Nephron progenitor cell (in vitro differentiated cells): ENCODE results near the gene LRP1.

Experiments used
- DNase-seq: peaks from one replicate; pipeline ENCODE4 v3.0.0; 2021
- H3K27ac Mint-ChIP-seq: 2 replicates; pipeline ENCODE4 v1.8.0; 2021; ENCODE audit warnings: mild to moderate bottlenecking, moderate library complexity, mixed read lengths
- H3K27me3 Mint-ChIP-seq: 2 replicates; pipeline ENCODE4 v1.8.0; 2021; ENCODE audit warnings: mild to moderate bottlenecking, low read depth, mixed read lengths; ENCODE audit not compliant: poor library complexity
- H3K36me3 Mint-ChIP-seq: 2 replicates; pipeline ENCODE4 v1.8.0; 2021; ENCODE audit warnings: low read depth, mixed read lengths
- H3K4me1 Mint-ChIP-seq: 2 replicates; pipeline ENCODE4 v1.8.0; 2021; ENCODE audit warnings: mixed read lengths
- H3K4me3 Mint-ChIP-seq: 2 replicates; pipeline ENCODE4 v1.8.0; 2021; ENCODE audit warnings: mild to moderate bottlenecking, moderate library complexity, mixed read lengths
- H3K9me3 Mint-ChIP-seq: 2 replicates; pipeline ENCODE4 v1.8.0; 2021; ENCODE audit warnings: mild to moderate bottlenecking, moderate library complexity, mixed read lengths
- TF ChIP-seq, protein P1 (sequence below): fragments of 200-600 bp; sonication (generic); IDR thresholded peaks from 2 replicates; pipeline ENCODE4 v1.5.0; 2021; ENCODE audit warnings: antibody characterized with exemption

LRP1 gene

DNA sequence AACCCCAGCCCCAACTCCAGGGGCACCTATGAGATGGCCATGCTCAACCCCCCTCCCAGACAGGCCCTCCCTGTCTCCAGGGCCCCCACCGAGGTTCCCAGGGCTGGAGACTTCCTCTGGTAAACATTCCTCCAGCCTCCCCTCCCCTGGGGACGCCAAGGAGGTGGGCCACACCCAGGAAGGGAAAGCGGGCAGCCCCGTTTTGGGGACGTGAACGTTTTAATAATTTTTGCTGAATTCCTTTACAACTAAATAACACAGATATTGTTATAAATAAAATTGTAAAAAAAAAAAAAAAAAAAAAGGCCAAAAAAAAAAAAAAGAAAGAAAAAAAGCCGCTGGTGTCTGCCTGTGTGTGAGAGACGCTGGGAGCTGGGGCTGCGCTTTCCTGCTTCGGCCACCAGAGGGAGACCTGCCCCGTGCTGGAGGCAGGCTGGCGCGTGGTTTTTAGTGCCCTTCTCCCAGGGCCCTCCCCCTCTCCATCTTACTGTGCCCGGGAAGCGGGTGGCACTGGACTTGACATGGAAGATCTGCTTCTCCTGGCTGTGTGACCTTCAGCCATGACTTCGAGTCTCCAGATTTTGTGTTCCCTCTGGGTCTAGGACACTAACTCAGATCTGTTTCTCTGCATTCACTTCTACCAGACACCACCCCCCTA lies 84.9 kb downstream of the LRP1 start:
- H3K4me1 Mint-ChIP-seq, result peaks cover 40% of the 10 kb centered on the region
- TF ChIP-seq, protein P1, sequence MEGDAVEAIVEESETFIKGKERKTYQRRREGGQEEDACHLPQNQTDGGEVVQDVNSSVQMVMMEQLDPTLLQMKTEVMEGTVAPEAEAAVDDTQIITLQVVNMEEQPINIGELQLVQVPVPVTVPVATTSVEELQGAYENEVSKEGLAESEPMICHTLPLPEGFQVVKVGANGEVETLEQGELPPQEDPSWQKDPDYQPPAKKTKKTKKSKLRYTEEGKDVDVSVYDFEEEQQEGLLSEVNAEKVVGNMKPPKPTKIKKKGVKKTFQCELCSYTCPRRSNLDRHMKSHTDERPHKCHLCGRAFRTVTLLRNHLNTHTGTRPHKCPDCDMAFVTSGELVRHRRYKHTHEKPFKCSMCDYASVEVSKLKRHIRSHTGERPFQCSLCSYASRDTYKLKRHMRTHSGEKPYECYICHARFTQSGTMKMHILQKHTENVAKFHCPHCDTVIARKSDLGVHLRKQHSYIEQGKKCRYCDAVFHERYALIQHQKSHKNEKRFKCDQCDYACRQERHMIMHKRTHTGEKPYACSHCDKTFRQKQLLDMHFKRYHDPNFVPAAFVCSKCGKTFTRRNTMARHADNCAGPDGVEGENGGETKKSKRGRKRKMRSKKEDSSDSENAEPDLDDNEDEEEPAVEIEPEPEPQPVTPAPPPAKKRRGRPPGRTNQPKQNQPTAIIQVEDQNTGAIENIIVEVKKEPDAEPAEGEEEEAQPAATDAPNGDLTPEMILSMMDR, result peak; percentile 95
- DNase-seq, result peak; percentile 91
- no peaks in the 10 kb centered on the region for H3K9me3 Mint-ChIP-seq
- peaks cover 43% of the 10 kb centered on the region for H3K27me3 Mint-ChIP-seq
- H3K27ac Mint-ChIP-seq, result no peak overlapping the region
- peaks cover 7% of the 10 kb centered on the region for H3K36me3 Mint-ChIP-seq
- peak overlapping the region; percentile 48 for H3K4me3 Mint-ChIP-seq

- no peak overlapping the region for H3K27ac Mint-ChIP-seq
- H3K9me3 Mint-ChIP-seq, result no peaks in the 10 kb centered on the region
- peaks cover 47% of the 10 kb centered on the region for H3K4me1 Mint-ChIP-seq
- peak overlapping the region; percentile 58 for H3K4me3 Mint-ChIP-seq
- TF ChIP-seq, protein P1, result no peak
- peaks cover 50% of the 10 kb centered on the region for H3K27me3 Mint-ChIP-seq
- peaks cover 7% of the 10 kb centered on the region for H3K36me3 Mint-ChIP-seq
- no peak for DNase-seq
Observed at GRCh38 chr12:57213763-57214397, 85.6 kb downstream of the LRP1 start.

- Mint-ChIP-seq H3K9me3 (no peaks in the 10 kb centered on the region), H3K4me3 (peak overlapping the region; percentile 58), H3K36me3 (peaks cover 4% of the 10 kb centered on the region), H3K27ac (no peak overlapping the region), H3K27me3 (peaks cover 55% of the 10 kb centered on the region), H3K4me1 (peaks cover 52% of the 10 kb centered on the region)
- TF ChIP-seq, protein P1, result peak; percentile 64
- peak; percentile 81 for DNase-seq
Observed at GRCh38 chr12:57214398-57214781, 86.1 kb downstream of the LRP1 start.

DNA sequence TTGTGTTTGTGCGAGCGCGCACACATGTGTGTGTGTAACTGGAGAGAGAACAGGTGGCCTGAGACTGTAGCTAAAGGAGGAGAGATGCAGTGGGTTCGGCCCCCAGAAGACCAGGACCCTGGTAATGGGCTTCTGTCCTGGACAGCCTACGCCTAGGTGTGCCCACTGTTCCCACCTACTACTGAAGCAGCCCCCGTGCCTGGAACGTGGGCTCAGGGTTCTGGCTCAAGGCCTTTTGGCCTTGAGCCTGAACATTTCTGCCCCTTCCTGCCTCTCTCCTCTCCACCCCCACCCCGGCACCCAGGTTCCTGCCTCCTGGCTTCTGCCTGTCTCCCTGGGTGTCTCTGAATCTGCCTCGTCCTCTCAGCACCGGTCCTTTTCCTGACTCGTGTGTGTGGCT lies 86.8 kb downstream of the LRP1 start:
- no peak overlapping the region for H3K27ac Mint-ChIP-seq
- peaks cover 58% of the 10 kb centered on the region for H3K4me1 Mint-ChIP-seq
- H3K4me3 Mint-ChIP-seq, result peak overlapping the region; percentile 77
- no peak for DNase-seq
- H3K27me3 Mint-ChIP-seq, result peaks cover 61% of the 10 kb centered on the region
- no peaks in the 10 kb centered on the region for H3K9me3 Mint-ChIP-seq
- no peaks in the 10 kb centered on the region for H3K36me3 Mint-ChIP-seq
- TF ChIP-seq, protein P1, result no peak

DNA sequence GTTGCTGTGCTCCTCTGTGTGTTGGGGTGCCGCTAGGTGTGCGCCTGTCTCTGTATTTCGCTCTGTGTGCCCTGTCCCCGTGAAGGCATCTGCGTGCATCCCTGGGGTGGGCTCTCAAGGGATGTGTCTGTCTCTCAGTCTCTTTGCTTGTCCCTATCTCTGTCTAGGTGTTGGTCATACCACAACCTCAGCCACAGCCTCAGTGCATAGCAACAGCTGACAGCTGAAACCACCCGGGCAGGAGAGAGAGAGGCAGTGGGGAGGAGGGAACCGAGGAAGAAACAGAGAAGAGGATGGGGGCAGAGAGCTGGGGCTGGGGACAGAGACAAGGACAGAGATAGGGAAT lies 87.4 kb downstream of the LRP1 start:
- Mint-ChIP-seq H3K27me3 (peaks cover 65% of the 10 kb centered on the region), H3K9me3 (no peaks in the 10 kb centered on the region), H3K4me1 (peaks cover 62% of the 10 kb centered on the region), H3K27ac (no peak overlapping the region), H3K4me3 (peak overlapping the region; percentile 77), H3K36me3 (no peaks in the 10 kb centered on the region)
- DNase-seq, result no peak
- TF ChIP-seq, protein P1, result no peak
